C4-2B (cell line): ENCODE data around the gene NSD1.

Experiments
- H3K27ac ChIP-seq: fragments of 450-650 bp; 2 replicates; pipeline ENCODE4 v1.5.1; 2017
- ZFX ChIP-seq: fragments of 450-650 bp; IDR thresholded peaks from 2 replicates; pipeline ENCODE4 v1.6.1; 2017
- TF ChIP-seq, protein P1 (sequence below): fragments of 450-650 bp; conservative IDR thresholded peaks from 2 replicates; pipeline ENCODE4 v1.5.1; 2017; ENCODE audit warnings: mild to moderate bottlenecking

The NSD1 gene

GRCh38 chr5:177270653-177271052, 137.1 kb downstream of the NSD1 start:
- H3K27ac ChIP-seq = no peak overlapping the region
- no peak for TF ChIP-seq ZFX
- TF ChIP-seq, protein P1, sequence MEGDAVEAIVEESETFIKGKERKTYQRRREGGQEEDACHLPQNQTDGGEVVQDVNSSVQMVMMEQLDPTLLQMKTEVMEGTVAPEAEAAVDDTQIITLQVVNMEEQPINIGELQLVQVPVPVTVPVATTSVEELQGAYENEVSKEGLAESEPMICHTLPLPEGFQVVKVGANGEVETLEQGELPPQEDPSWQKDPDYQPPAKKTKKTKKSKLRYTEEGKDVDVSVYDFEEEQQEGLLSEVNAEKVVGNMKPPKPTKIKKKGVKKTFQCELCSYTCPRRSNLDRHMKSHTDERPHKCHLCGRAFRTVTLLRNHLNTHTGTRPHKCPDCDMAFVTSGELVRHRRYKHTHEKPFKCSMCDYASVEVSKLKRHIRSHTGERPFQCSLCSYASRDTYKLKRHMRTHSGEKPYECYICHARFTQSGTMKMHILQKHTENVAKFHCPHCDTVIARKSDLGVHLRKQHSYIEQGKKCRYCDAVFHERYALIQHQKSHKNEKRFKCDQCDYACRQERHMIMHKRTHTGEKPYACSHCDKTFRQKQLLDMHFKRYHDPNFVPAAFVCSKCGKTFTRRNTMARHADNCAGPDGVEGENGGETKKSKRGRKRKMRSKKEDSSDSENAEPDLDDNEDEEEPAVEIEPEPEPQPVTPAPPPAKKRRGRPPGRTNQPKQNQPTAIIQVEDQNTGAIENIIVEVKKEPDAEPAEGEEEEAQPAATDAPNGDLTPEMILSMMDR = no peak

- H3K27ac ChIP-seq = no peak overlapping the region
Observed at GRCh38 chr5:177271113-177271512, 137.5 kb downstream of the NSD1 start.

GRCh38 chr5:177275883-177276282, 142.3 kb downstream of the NSD1 start:
- H3K27ac ChIP-seq = no peak overlapping the region
- TF ChIP-seq ZFX = no peak
- TF ChIP-seq, protein P1 = no peak

More at GRCh38 chr5:177271113-177271512, 137.5 kb downstream of the NSD1 start:
- no peak for TF ChIP-seq ZFX
- TF ChIP-seq, protein P1 = no peak

DNA sequence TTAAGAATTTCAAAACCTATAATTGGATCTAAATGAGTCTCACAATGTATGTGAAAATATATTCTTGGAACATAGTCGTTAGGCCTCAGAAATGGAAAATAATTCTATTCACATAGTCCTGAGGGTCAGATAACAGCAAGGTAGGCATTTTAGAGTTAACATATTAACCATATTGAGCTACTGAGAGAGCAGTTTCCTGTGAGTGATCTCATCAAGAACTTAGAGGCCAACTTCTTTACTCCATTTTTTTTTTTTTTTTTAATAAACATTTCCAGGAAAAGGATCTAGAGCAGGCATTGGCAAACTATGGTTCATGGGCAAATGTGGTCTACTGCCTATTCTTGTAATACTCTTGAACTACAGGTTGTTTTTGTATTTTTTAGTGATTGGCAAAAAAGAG, 143.3 kb downstream of the NSD1 start:
- TF ChIP-seq ZFX = no peak
- TF ChIP-seq, protein P1 = no peak
- no peak overlapping the region for H3K27ac ChIP-seq

- no peak for TF ChIP-seq ZFX
- TF ChIP-seq, protein P1 = no peak
- H3K27ac ChIP-seq = no peak overlapping the region
Observed at GRCh38 chr5:177288191-177288590, 154.6 kb downstream of the NSD1 start.

GRCh38 chr5:177290816-177291596, 157.4 kb downstream of the NSD1 start:
- H3K27ac ChIP-seq = no peak overlapping the region
- TF ChIP-seq, protein P1 = no peak

- TF ChIP-seq ZFX = no peak
- TF ChIP-seq, protein P1 = no peak
- no peak overlapping the region for H3K27ac ChIP-seq
Observed at GRCh38 chr5:177291735-177292134, 158.2 kb downstream of the NSD1 start.
